Activated CD8-positive, alpha-beta T cell treated with anti-CD3 and anti-CD28 coated beads, Interleukin-2, amount 10 ng/mL, durations not matched to agents 7 days and 5 days (primary cell): Measurements from ENCODE around the gene C11orf97. TPM values are rescaled to one million over a fixed set of nuclear protein-coding genes. Genes with fewer than 3 reads are reported as not detected.
A peak's percentile ranks its signal among the peaks of the same experiment; 100 is the strongest.
"Not testable (repeated sequence)": the region's sequence is repeated elsewhere in the genome, so short reads cannot be mapped to it uniquely, and the experiment has no call there.

Experiments
- ATAC-seq: fragments of 150-1000 bp; cut with Tn5 transposase; one replicate; pipeline ENCODE4 v1.10.0; 2021; ENCODE audit warnings: moderate library complexity
- CTCF ChIA-PET: fragments of 350-600 bp; sonication (Branson Sonifier 250); formaldehyde crosslinking; loops from one replicate; lab custom pipeline; 2021; ENCODE audit warnings: antibody characterized with exemption; lab: Charles Lee
- POLR2A ChIA-PET: fragments of 350-600 bp; sonication (Branson Sonifier 250); formaldehyde crosslinking; loops from one replicate; lab custom pipeline; 2021; ENCODE audit warnings: antibody characterized with exemption; lab: Charles Lee
- DNase-seq: peaks from one replicate; pipeline ENCODE4 v3.0.0-alpha.2; 2020
- H3K27ac Mint-ChIP-seq: one replicate; pipeline ENCODE4 v1.8.0; 2021; ENCODE audit warnings: mild to moderate bottlenecking, mixed read lengths
- H3K27me3 Mint-ChIP-seq: one replicate; pipeline ENCODE4 v1.8.0; 2021; ENCODE audit warnings: low read depth, mixed read lengths
- H3K36me3 Mint-ChIP-seq: one replicate; pipeline ENCODE4 v1.8.0; 2021; ENCODE audit warnings: low read depth, mixed read lengths
- H3K4me1 Mint-ChIP-seq: one replicate; pipeline ENCODE4 v1.8.0; 2021; ENCODE audit warnings: low read depth, mixed read lengths
- H3K4me3 Mint-ChIP-seq: one replicate; pipeline ENCODE4 v1.8.0; 2021; ENCODE audit warnings: mild to moderate bottlenecking, mixed read lengths
- H3K9me3 Mint-ChIP-seq: one replicate; pipeline ENCODE4 v1.8.0; 2022; ENCODE audit warnings: mixed read lengths; ENCODE audit not compliant: insufficient read depth
- total RNA-seq, 2 experiments: library from RNA; stranded (reverse); gene quantifications; one replicate each; pipeline ENCODE4 v1.2.3, GENCODE V29; 2021

Gene C11orf97
- total RNA-seq, 2 experiments from 2014 or later, result not detected

DNA sequence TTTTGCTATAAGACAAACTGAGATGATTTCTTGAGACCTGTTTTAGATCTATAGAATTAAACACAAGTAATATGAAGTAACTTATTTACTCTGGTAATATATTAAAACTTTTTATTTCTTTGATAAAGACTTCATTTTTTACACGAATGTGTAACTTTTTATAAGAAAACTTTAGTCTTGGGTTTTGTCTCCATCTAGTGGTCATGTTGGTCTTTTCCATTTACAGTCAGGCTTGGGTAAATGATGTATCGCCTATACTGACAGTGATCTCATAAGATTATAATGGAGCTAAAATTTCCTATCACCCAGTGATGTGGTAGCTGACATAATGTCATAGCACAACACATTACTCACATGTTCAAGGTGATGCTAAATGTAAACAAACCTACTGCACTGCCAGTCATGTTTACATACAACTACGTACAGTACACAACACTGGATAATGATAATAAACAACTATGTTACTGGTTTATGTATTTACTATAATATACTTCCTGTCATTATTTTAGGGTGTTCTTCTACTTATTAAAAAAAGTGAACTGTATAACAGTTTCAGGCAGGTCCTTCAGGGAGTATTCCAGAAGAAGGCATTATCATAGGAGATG lies 7.5 kb upstream of the C11orf97 start:
- CTCF ChIA-PET, result interaction anchor here (0.5 to 2.6 kb wide), 15 partner anchors 9 to 766 kb away, joined by 3 to 18 read pairs (median 4); no protein-coding TSS in a partner anchor
- peaks cover 3% of the 10 kb centered on the region for H3K27me3 Mint-ChIP-seq

DNA sequence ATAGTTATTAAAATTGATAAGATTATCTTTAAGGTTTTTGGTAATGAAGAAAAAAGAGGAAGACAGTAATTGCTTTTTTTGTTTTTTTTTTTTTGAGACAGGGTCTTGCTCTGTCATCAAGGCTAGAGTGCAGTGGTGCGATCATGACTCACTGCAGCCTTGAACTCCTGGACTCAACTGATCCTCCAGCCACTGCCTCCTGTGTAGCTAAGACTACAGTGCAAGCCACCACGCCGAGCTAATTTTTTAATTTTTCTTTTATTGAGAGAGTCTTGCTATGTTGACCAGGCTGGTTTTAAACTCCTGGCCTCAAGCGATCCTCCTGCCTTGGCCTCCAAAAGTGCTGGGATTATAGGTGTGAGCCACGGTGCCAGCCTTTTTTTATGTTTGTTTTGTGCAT lies 5.7 kb upstream of the C11orf97 start:
- ATAC-seq, H3K4me1 Mint-ChIP-seq, H3K4me3 Mint-ChIP-seq, H3K27ac Mint-ChIP-seq, H3K9me3 Mint-ChIP-seq, POLR2A ChIA-PET, DNase-seq, CTCF ChIA-PET, H3K36me3 Mint-ChIP-seq: not testable (repeated sequence)
- peaks cover 13% of the 10 kb centered on the region for H3K27me3 Mint-ChIP-seq

More for the DNA sequence above, 7.5 kb upstream of the C11orf97 start:
- Mint-ChIP-seq H3K4me1 (no peaks in the 10 kb centered on the region), H3K36me3 (peaks cover 12% of the 10 kb centered on the region), H3K4me3 (no peak overlapping the region), H3K27ac (no peak overlapping the region), H3K9me3 (no peaks in the 10 kb centered on the region)
- POLR2A ChIA-PET, result interaction anchor here (0.9 kb wide), 1 partner anchor 178 kb away, joined by 3 read pairs; no protein-coding TSS in a partner anchor
- ATAC-seq (peak; percentile 55), DNase-seq (peak; percentile 31)

DNA sequence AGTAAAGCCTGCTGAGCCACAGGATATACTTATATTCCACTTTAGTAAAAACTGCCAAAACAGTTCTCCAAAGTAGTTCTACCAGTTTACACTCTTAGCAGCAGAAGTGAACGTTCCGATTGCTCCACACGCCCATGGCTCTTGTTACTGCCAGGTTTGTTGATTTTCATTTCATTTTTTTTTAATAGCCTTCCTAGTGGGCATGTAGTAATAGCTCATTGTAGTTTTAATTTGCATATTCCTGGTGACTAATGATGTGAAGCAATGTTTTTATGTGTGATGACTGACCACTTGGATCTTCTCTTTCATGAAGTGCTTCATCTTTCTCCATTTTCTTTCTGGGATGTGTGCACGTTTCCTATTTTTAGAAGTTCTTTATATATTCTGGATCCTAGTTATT lies 4.8 kb upstream of the C11orf97 start:
- POLR2A ChIA-PET, result no interaction called here
- H3K36me3 Mint-ChIP-seq, result no peaks in the 10 kb centered on the region
- DNase-seq (no peak), ATAC-seq (no peak)
- CTCF ChIA-PET, result interaction anchor here (1.6 kb wide), 1 partner anchor 612 kb away, joined by 5 read pairs; no protein-coding TSS in a partner anchor
- H3K9me3 Mint-ChIP-seq, result no peaks in the 10 kb centered on the region
- H3K27me3 Mint-ChIP-seq, result peaks cover 19% of the 10 kb centered on the region
- no peak overlapping the region for H3K27ac Mint-ChIP-seq
- peaks cover 8% of the 10 kb centered on the region for H3K4me1 Mint-ChIP-seq
- H3K4me3 Mint-ChIP-seq, result no peak overlapping the region

DNA sequence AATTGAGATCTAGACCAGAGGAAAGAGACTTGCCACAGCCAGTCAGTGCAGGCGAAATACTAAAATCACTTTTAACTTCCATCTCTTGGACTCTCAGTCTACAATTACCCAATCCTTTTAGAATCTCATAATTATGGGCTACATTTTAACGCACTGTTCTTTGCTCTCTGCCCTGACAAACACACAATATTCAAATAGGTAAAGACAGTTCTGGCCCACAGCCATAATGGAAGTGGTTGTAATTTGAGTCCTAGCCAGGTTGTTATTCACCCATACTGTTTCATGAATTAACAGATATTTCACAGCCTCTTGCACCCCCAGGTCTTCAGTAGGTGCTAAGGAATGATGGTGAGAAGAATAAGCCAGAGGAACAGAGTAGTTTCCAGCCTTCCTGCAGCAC lies 830 bp downstream of the C11orf97 start:
- Mint-ChIP-seq H3K36me3 (no peaks in the 10 kb centered on the region), H3K4me1 (peaks cover 15% of the 10 kb centered on the region), H3K27ac (no peak overlapping the region), H3K27me3 (peaks cover 46% of the 10 kb centered on the region), H3K9me3 (no peaks in the 10 kb centered on the region), H3K4me3 (no peak overlapping the region)
- POLR2A ChIA-PET, result no interaction called here
- DNase-seq (no peak), ATAC-seq (peak; percentile 8)
- CTCF ChIA-PET, result interaction anchor here (0.7 to 1.1 kb wide), 2 partner anchors 9 to 618 kb away, joined by 3 read pairs; no protein-coding TSS in a partner anchor

DNA sequence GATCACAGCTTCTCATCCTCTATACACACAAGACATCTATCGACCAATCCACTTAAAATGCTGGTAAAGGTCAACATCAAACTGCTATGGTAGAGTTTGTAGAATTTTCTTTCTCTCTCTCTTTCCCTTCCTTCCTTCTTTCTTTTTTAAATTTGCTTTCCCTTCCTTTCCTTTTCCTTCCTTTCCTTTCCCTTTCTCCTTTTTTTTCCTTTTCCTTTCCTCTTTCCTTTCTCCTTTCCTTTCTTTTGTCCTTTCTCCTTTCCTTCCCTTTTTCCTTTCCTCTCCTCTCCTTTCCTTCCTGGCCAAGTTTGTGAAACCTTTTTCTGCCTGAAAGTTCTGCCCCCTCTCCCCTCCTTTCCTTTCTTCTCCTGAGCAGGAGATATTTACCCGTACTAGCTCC lies 3.1 kb downstream of the C11orf97 start:
- Mint-ChIP-seq H3K9me3 (no peaks in the 10 kb centered on the region), H3K4me3 (no peak overlapping the region), H3K36me3 (no peaks in the 10 kb centered on the region), H3K27me3 (peaks cover 42% of the 10 kb centered on the region), H3K4me1 (peaks cover 15% of the 10 kb centered on the region), H3K27ac (no peak overlapping the region)
- DNase-seq (no peak), ATAC-seq (no peak)
- ChIA-PET CTCF (interaction anchor here (4.0 kb wide), 1 partner anchor 11 kb away, joined by 18 read pairs; no protein-coding TSS in a partner anchor), POLR2A (no interaction called here)

DNA sequence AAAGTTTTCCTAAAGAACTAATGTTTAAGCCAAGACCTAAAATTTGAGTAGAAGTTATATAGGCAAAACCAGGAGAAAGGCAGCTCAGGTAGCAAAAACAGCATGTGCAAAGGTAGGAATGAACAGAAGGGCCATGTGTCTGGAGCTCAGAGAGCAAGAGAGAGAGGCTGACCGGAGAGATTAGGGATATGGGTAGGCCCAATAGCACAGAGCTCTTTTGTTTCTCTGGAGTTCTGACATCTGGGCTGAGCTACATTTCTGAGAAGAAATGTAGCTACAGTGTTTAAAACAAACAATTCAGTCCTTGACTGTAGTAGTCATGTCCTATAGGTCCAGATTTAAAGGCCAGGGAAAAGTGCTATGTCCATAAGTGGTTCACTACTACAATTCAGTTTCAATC lies 4.5 kb downstream of the C11orf97 start:
- POLR2A ChIA-PET, result no interaction called here
- ATAC-seq (no peak), DNase-seq (no peak)
- H3K36me3 Mint-ChIP-seq, result no peaks in the 10 kb centered on the region
- no peak overlapping the region for H3K27ac Mint-ChIP-seq
- peaks cover 14% of the 10 kb centered on the region for H3K4me1 Mint-ChIP-seq
- no peak overlapping the region for H3K4me3 Mint-ChIP-seq
- CTCF ChIA-PET, result interaction anchor here (1.0 to 4.0 kb wide), 5 partner anchors 9 to 381 kb away, joined by 3 to 18 read pairs (median 4); no protein-coding TSS in a partner anchor
- no peaks in the 10 kb centered on the region for H3K9me3 Mint-ChIP-seq
- peaks cover 33% of the 10 kb centered on the region for H3K27me3 Mint-ChIP-seq

DNA sequence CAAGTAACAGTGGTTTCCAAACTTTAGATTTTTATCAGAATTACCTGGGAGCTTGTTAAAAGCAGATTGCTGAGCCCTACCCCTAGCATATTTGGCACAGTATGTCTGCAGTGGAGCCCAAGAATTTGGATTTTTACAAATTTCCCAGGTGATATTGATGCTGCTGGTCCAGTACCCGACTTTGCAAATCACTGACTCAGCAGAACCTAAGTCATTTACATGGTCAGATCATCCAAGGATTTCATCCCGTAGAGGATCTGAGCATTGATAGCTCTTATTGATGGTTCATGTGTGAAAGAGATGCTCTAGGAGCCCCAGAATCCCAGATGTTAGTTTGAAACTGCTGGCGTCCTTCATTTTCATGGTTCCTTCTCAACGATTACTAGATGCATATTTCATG lies 6.0 kb downstream of the C11orf97 start:
- DNase-seq (no peak), ATAC-seq (no peak)
- no peaks in the 10 kb centered on the region for H3K9me3 Mint-ChIP-seq
- H3K4me1 Mint-ChIP-seq, result no peaks in the 10 kb centered on the region
- ChIA-PET CTCF (interaction anchor here (0.9 to 4.0 kb wide), 5 partner anchors 11 to 549 kb away, joined by 3 to 18 read pairs (median 4); no protein-coding TSS in a partner anchor), POLR2A (interaction anchor here (0.6 kb wide), 1 partner anchor 688 kb away, joined by 5 read pairs; no protein-coding TSS in a partner anchor)
- no peak overlapping the region for H3K27ac Mint-ChIP-seq
- H3K27me3 Mint-ChIP-seq, result peaks cover 21% of the 10 kb centered on the region
- H3K36me3 Mint-ChIP-seq, result no peaks in the 10 kb centered on the region
- no peak overlapping the region for H3K4me3 Mint-ChIP-seq

DNA sequence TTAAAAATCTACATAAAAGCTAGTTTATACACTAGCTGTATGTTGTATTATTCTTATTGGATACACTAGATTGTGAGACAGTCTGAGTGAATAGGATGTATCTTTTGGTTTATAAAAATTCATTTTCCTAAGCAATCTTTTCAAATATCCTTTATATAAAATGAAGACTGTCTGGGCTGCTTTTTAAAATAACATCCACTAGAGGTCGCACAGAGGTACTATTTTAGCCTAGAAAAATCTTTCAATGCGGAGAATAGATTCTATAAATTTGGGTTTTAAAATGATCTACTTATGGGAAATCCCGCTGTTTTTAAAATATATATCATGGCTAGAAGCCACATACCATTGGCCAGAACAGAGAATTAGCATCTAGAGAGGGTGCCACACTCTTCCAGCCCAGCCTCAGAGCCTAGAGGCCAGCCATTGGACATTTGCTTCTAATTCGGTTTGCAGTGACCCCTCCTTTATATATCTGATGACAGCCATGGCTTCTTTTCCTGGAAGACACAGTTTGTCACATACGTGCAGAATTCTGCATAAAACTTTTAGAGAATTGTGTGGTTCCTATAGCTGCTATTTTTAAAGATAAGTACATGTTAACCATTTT lies 7.3 kb downstream of the C11orf97 start:
- ATAC-seq (no peak), DNase-seq (peak; percentile 31)
- Mint-ChIP-seq H3K27ac (no peak overlapping the region), H3K9me3 (no peaks in the 10 kb centered on the region), H3K4me3 (no peak overlapping the region), H3K4me1 (no peaks in the 10 kb centered on the region), H3K27me3 (peaks cover 23% of the 10 kb centered on the region), H3K36me3 (no peaks in the 10 kb centered on the region)
- CTCF ChIA-PET, result interaction anchor here (0.9 to 2.1 kb wide), 11 partner anchors 8 to 374 kb away, joined by 3 to 5 read pairs (median 3); no protein-coding TSS in a partner anchor
- POLR2A ChIA-PET, result no interaction called here

DNA sequence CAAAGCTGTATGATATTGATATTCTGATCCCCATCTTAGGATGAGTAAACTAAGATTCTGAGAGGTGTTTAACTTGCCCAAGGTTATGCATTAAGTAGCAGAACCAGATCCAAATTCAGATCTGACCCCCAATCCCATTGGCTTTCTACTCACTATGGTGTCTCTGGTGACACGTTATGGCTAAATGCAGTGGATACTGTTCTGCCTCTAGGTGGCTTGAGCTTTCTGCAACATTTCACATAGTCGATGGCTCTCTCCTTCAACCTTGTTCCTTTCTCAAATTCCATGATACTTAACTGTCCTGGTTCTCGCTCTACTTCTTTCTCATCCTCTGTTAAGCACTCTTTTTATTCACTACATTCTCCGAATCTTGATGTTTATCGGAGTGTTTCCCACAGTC lies 9.4 kb downstream of the C11orf97 start:
- H3K4me1 Mint-ChIP-seq, result no peaks in the 10 kb centered on the region
- POLR2A ChIA-PET, result no interaction called here
- H3K4me3 Mint-ChIP-seq, result no peak overlapping the region
- H3K27ac Mint-ChIP-seq, result no peak overlapping the region
- H3K9me3 Mint-ChIP-seq, result no peaks in the 10 kb centered on the region
- ATAC-seq (no peak), DNase-seq (no peak)
- peaks cover 17% of the 10 kb centered on the region for H3K27me3 Mint-ChIP-seq
- H3K36me3 Mint-ChIP-seq, result no peaks in the 10 kb centered on the region
- CTCF ChIA-PET, result interaction anchor here (0.9 to 1.4 kb wide), 4 partner anchors 9 to 256 kb away, joined by 3 read pairs; partner anchors contain the start of gene C11orf97

DNA sequence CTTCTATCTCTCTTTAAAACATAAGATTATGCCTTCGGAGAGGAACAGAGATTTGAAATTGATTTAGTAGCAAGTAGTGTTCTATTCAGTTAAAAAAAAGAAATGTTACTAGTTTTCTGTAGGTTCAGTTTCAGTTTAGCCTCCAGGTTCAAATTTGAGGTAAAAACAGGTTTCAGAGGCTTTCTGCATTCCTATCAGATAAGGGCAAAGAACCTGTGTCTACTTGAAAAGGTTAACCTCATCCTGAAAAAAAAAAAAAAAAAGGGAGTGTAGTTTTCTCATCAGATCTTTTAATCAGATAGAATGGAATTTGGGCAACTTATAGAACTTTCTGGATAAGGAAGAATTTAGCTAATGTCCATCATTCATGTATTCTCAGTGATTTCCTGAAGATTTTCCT lies 12.1 kb downstream of the C11orf97 start:
- Mint-ChIP-seq H3K36me3 (no peaks in the 10 kb centered on the region), H3K9me3 (no peaks in the 10 kb centered on the region), H3K27ac (no peak overlapping the region), H3K4me1 (no peaks in the 10 kb centered on the region), H3K27me3 (peaks cover 25% of the 10 kb centered on the region), H3K4me3 (no peak overlapping the region)
- POLR2A ChIA-PET, result no interaction called here
- CTCF ChIA-PET, result no interaction called here
- ATAC-seq (no peak), DNase-seq (no peak)

DNA sequence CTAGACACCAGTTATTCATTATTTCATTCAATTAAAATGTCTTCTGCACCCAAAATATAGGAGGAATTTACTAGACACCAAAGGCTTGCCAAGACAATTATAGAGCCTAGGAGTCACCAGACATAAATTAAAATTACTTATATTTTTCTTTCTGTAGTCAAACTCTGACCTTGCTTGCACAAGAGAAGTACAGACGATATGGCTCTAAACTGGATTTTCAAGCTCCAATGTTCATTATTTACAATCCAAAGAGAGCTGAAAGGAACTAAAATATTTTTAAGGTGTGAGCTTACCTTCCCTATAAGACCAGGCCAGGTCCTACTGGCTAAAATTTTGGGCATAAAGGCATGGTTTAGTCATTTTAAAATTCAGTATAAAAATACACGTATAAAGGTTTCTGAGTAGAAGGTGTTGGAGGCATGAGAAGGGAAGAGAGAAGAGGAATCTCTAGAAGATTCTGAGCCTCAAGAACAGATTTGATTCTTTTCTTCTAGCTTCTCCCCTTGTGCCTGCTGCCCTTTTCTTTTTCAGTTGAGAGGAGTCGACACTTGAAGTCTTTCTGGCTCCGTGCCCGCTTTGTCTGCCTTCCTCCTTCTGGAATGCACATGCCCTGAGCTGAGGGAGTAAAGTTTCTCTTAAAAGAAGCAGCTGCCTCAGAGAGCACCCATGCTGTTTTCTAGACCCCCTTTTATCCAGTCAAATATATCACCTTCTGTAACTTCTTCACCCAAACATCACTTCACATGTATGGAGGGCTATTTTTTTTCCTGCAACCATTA lies 13.5 kb downstream of the C11orf97 start:
- CTCF ChIA-PET, result interaction anchor here (0.9 to 1.0 kb wide), 2 partner anchors 9 to 14 kb away, joined by 3 to 4 read pairs; partner anchors contain the start of gene C11orf97
- no peak overlapping the region for H3K4me3 Mint-ChIP-seq
- H3K4me1 Mint-ChIP-seq, result no peaks in the 10 kb centered on the region
- H3K9me3 Mint-ChIP-seq, result no peaks in the 10 kb centered on the region
- H3K27ac Mint-ChIP-seq, result no peak overlapping the region
- H3K36me3 Mint-ChIP-seq, result no peaks in the 10 kb centered on the region
- no peak for DNase-seq
- POLR2A ChIA-PET, result no interaction called here
- no peak for ATAC-seq
- peaks cover 29% of the 10 kb centered on the region for H3K27me3 Mint-ChIP-seq
